Osteoblast (primary cell): ENCODE results near the gene HNRNPM. TPM values are rescaled to one million over a fixed set of nuclear protein-coding genes. Genes with fewer than 3 reads are reported as not detected.
A peak's percentile ranks its signal among the peaks of the same experiment; 100 is the strongest.

Experiments
- DNase-seq: peaks from one replicate; pipeline ENCODE4 v3.0.0; 2011; ENCODE audit warnings: low spot score, mixed read lengths; ENCODE audit not compliant: insufficient read length; ENCODE audit errors: missing footprints
- H2AFZ ChIP-seq: 2 replicates; pipeline ENCODE4 v1.6.0; 2011; ENCODE audit warnings: mild to moderate bottlenecking, low read length
- H3K27ac ChIP-seq: 2 replicates; pipeline ENCODE4 v1.5.1; 2011; ENCODE audit warnings: mild to moderate bottlenecking, low read depth, low read length, moderate library complexity
- H3K27me3 ChIP-seq: 2 replicates; pipeline ENCODE4 v1.6.0; 2012; ENCODE audit warnings: mild to moderate bottlenecking, control low read depth, inconsistent platforms, low read length, moderate library complexity; ENCODE audit not compliant: insufficient read depth
- H3K36me3 ChIP-seq: 2 replicates; pipeline ENCODE4 v1.5.1; 2011; ENCODE audit warnings: mild to moderate bottlenecking, low read length, control low read depth, moderate library complexity; ENCODE audit not compliant: insufficient read depth
- H3K4me1 ChIP-seq: 2 replicates; pipeline ENCODE4 v1.5.1; 2011; ENCODE audit warnings: mild to moderate bottlenecking, low read length, control low read depth, moderate library complexity; ENCODE audit not compliant: insufficient read depth
- H3K4me2 ChIP-seq: 2 replicates; pipeline ENCODE4 v1.6.0; 2011; ENCODE audit warnings: mild to moderate bottlenecking, low read length; ENCODE audit not compliant: insufficient read depth
- H3K4me3 ChIP-seq: fragments of 200-600 bp; sonication (generic); 3 replicates; pipeline ENCODE4 v1.5.1; 2012; ENCODE audit warnings: mild to moderate bottlenecking, low read length, inconsistent platforms; ENCODE audit not compliant: insufficient read depth
- H3K79me2 ChIP-seq: 2 replicates; pipeline ENCODE4 v1.6.0; 2012; ENCODE audit warnings: mild to moderate bottlenecking, low read length, control low read depth, inconsistent platforms; ENCODE audit not compliant: insufficient read depth
- H3K9me3 ChIP-seq: 2 replicates; pipeline ENCODE4 v1.5.1; 2011; ENCODE audit warnings: low read depth, low read length, control low read depth
- H4K20me1 ChIP-seq: 2 replicates; pipeline ENCODE4 v1.6.0; 2012; ENCODE audit warnings: mild to moderate bottlenecking, low read length, control low read depth; ENCODE audit not compliant: insufficient read depth
- CTCF ChIP-seq: IDR thresholded peaks from 2 replicates; pipeline ENCODE4 v1.5.1; 2011; ENCODE audit warnings: mild to moderate bottlenecking, low read depth, low read length, moderate library complexity; ENCODE audit errors: extremely low read depth
- total RNA-seq: library from RNA; depleted of rRNA; stranded (reverse); fragments of >200 nt; gene quantifications from 2 replicates; pipeline ENCODE4 v1.2.3, GENCODE V29; 2012

Gene HNRNPM
- total RNA-seq, 1 donor, result 39.4 TPM

GRCh38 chr19:8504919-8505318 lies 60.1 kb downstream of the HNRNPM start:
- Histone ChIP-seq H3K4me3 (no peak overlapping the region), H3K9me3 (no peaks in the 10 kb centered on the region), H3K4me1 (peaks cover 10% of the 10 kb centered on the region), H3K36me3 (no peaks in the 10 kb centered on the region), H4K20me1 (no peaks in the 10 kb centered on the region), H3K27ac (no peak overlapping the region), H3K79me2 (no peaks in the 10 kb centered on the region), H3K4me2 (no peak overlapping the region), H2AFZ (no peak overlapping the region), H3K27me3 (no peaks in the 10 kb centered on the region)
- TF ChIP-seq CTCF, result no peak
- peak; percentile 32 for DNase-seq

- Histone ChIP-seq H3K27me3 (no peaks in the 10 kb centered on the region), H3K36me3 (no peaks in the 10 kb centered on the region), H3K27ac (no peak overlapping the region), H4K20me1 (no peaks in the 10 kb centered on the region), H3K9me3 (no peaks in the 10 kb centered on the region), H3K4me1 (peaks cover 10% of the 10 kb centered on the region), H3K79me2 (no peaks in the 10 kb centered on the region), H2AFZ (peak overlapping the region; percentile 78), H3K4me3 (peak overlapping the region; percentile 76), H3K4me2 (peak overlapping the region; percentile 92)
- peak; percentile 66 for TF ChIP-seq CTCF
- DNase-seq, result peak; percentile 100
These were observed 61.1 kb downstream of the HNRNPM start for GRCh38 chr19:8505680-8506401.

GRCh38 chr19:8506402-8506957 lies 61.7 kb downstream of the HNRNPM start:
- Histone ChIP-seq H3K27me3 (no peaks in the 10 kb centered on the region), H4K20me1 (no peaks in the 10 kb centered on the region), H3K9me3 (no peaks in the 10 kb centered on the region), H3K36me3 (no peaks in the 10 kb centered on the region), H3K4me1 (peaks cover 10% of the 10 kb centered on the region), H3K27ac (no peak overlapping the region), H3K4me3 (peak overlapping the region; percentile 76), H3K4me2 (peak overlapping the region; percentile 92), H2AFZ (peak overlapping the region; percentile 78), H3K79me2 (no peaks in the 10 kb centered on the region)
- TF ChIP-seq CTCF, result no peak
- DNase-seq, result no peak

- no peaks in the 10 kb centered on the region for H3K9me3 ChIP-seq
- H3K36me3 ChIP-seq, result no peaks in the 10 kb centered on the region
- no peaks in the 10 kb centered on the region for H3K79me2 ChIP-seq
- H2AFZ ChIP-seq, result no peak overlapping the region
- no peak overlapping the region for H3K27ac ChIP-seq
- no peaks in the 10 kb centered on the region for H4K20me1 ChIP-seq
- TF ChIP-seq CTCF, result no peak
- peak; percentile 85 for DNase-seq
- H3K4me3 ChIP-seq, result no peak overlapping the region
- no peak overlapping the region for H3K4me2 ChIP-seq
- H3K27me3 ChIP-seq, result no peaks in the 10 kb centered on the region
- H3K4me1 ChIP-seq, result peaks cover 20% of the 10 kb centered on the region
These were observed 65.9 kb downstream of the HNRNPM start for GRCh38 chr19:8510589-8511115.
